OCI-LY3 (cell line): Measurements from ENCODE around the gene PROSER3.

Experiments used
- H2AFZ ChIP-seq: fragments of 200-600, 300-600 bp; shearing (Covaris generic); 2 replicates; pipeline ENCODE4 v1.6.0; 2014; ENCODE audit warnings: antibody characterized with exemption, low read depth, low read length
- H3K27ac ChIP-seq: fragments of 200-600, 300-600 bp; sonication (generic); 2 replicates; pipeline ENCODE4 v1.5.1; 2014; ENCODE audit warnings: mild to moderate bottlenecking, low read length, moderate library complexity, mixed read lengths
- H3K27me3 ChIP-seq: fragments of 200-600, 300-600 bp; sonication (generic); 2 replicates; pipeline ENCODE4 v1.6.1; 2014; ENCODE audit warnings: low read depth, low read length, mixed read lengths
- H3K36me3 ChIP-seq: fragments of 200-600, 300-600 bp; sonication (generic); replicated peaks from 2 replicates; pipeline ENCODE3; 2014; ENCODE audit warnings: low read depth, low read length, mixed read lengths
- H3K4me1 ChIP-seq: fragments of 300-600, 200-600 bp; sonication (generic); 2 replicates; pipeline ENCODE4 v1.6.1; 2014; ENCODE audit warnings: low read length, mixed read lengths
- H3K4me2 ChIP-seq: fragments of 200-600, 300-600 bp; sonication (generic); 2 replicates; pipeline ENCODE4 v1.6.1; 2014; ENCODE audit warnings: low read length, mixed read lengths
- H3K4me3 ChIP-seq: fragments of 300-600, 200-600 bp; sonication (generic); 2 replicates; pipeline ENCODE4 v1.5.1; 2014; ENCODE audit warnings: antibody characterized with exemption, mild to moderate bottlenecking, low read length, moderate library complexity
- H3K79me2 ChIP-seq: fragments of 300-600, 200-600 bp; shearing (Covaris generic); 2 replicates; pipeline ENCODE4 v1.6.1; 2014; ENCODE audit warnings: mild to moderate bottlenecking, low read length, mixed read lengths
- H3K9ac ChIP-seq: fragments of 300-600, 200-600 bp; shearing (Covaris generic); 2 replicates; pipeline ENCODE4 v1.6.0; 2014; ENCODE audit warnings: mild to moderate bottlenecking, low read length, moderate library complexity
- H3K9me3 ChIP-seq: fragments of 200-600, 300-600 bp; shearing (Covaris generic); 2 replicates; pipeline ENCODE4 v1.6.1; 2014; ENCODE audit warnings: low read length, mixed read lengths; ENCODE audit not compliant: insufficient read depth
- H4K20me1 ChIP-seq: fragments of 200-600, 300-600 bp; sonication (generic); 2 replicates; pipeline ENCODE4 v1.6.1; 2016; ENCODE audit warnings: low read length, mixed read lengths; ENCODE audit not compliant: insufficient read depth
- EZH2phosphoT487 ChIP-seq: fragments of 200-600 bp; shearing (Covaris generic); IDR thresholded peaks from 2 replicates; pipeline ENCODE4 v1.6.1; 2018; ENCODE audit warnings: antibody characterized with exemption, mixed run types, low read depth
- TF ChIP-seq, protein P1 (sequence below): fragments of 200-600, 300-600 bp; sonication (generic); IDR thresholded peaks from 2 replicates; pipeline ENCODE4 v1.5.1; 2014; ENCODE audit warnings: antibody characterized with exemption, low read length, low read depth

The PROSER3 gene

DNA sequence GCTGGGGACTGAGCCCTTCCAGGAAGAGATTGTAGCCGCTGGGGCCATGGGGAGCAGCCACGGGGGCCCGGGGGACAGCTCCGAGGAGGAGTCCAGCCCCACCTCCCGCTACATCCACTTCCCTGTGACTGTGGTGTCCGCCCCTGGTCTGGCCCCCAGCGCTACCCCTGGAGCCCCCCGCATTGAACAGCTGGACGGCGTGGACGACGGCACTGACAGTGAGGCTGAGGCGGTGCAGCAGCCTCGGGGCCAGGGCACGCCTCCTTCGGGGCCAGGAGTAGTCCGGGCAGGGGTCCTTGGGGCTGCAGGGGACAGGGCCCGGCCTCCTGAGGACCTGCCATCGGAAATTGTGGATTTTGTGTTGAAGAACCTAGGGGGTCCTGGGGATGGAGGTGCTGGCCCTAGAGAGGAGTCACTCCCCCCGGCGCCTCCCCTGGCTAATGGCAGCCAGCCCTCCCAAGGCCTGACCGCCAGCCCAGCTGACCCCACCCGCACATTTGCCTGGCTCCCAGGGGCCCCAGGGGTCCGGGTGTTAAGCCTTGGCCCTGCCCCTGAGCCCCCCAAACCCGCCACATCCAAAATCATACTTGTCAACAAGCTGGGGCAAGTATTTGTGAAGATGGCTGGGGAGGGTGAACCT, 25.3 kb upstream of the PROSER3 start:
- no peaks in the 10 kb centered on the region for H3K9me3 ChIP-seq
- no peak overlapping the region for H3K9ac ChIP-seq
- no peak overlapping the region for H3K4me2 ChIP-seq
- TF ChIP-seq EZH2phosphoT487, result no peak
- TF ChIP-seq, protein P1, sequence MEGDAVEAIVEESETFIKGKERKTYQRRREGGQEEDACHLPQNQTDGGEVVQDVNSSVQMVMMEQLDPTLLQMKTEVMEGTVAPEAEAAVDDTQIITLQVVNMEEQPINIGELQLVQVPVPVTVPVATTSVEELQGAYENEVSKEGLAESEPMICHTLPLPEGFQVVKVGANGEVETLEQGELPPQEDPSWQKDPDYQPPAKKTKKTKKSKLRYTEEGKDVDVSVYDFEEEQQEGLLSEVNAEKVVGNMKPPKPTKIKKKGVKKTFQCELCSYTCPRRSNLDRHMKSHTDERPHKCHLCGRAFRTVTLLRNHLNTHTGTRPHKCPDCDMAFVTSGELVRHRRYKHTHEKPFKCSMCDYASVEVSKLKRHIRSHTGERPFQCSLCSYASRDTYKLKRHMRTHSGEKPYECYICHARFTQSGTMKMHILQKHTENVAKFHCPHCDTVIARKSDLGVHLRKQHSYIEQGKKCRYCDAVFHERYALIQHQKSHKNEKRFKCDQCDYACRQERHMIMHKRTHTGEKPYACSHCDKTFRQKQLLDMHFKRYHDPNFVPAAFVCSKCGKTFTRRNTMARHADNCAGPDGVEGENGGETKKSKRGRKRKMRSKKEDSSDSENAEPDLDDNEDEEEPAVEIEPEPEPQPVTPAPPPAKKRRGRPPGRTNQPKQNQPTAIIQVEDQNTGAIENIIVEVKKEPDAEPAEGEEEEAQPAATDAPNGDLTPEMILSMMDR, result no peak
- no peaks in the 10 kb centered on the region for H3K79me2 ChIP-seq
- H3K4me1 ChIP-seq, result no peaks in the 10 kb centered on the region
- peaks cover 66% of the 10 kb centered on the region for H3K36me3 ChIP-seq
- H3K4me3 ChIP-seq, result no peak overlapping the region
- H4K20me1 ChIP-seq, result no peaks in the 10 kb centered on the region; the same call in 1 of the 2 replicates
- no peak overlapping the region for H3K27ac ChIP-seq
- H3K27me3 ChIP-seq, result no peaks in the 10 kb centered on the region
- H2AFZ ChIP-seq, result no peak overlapping the region

DNA sequence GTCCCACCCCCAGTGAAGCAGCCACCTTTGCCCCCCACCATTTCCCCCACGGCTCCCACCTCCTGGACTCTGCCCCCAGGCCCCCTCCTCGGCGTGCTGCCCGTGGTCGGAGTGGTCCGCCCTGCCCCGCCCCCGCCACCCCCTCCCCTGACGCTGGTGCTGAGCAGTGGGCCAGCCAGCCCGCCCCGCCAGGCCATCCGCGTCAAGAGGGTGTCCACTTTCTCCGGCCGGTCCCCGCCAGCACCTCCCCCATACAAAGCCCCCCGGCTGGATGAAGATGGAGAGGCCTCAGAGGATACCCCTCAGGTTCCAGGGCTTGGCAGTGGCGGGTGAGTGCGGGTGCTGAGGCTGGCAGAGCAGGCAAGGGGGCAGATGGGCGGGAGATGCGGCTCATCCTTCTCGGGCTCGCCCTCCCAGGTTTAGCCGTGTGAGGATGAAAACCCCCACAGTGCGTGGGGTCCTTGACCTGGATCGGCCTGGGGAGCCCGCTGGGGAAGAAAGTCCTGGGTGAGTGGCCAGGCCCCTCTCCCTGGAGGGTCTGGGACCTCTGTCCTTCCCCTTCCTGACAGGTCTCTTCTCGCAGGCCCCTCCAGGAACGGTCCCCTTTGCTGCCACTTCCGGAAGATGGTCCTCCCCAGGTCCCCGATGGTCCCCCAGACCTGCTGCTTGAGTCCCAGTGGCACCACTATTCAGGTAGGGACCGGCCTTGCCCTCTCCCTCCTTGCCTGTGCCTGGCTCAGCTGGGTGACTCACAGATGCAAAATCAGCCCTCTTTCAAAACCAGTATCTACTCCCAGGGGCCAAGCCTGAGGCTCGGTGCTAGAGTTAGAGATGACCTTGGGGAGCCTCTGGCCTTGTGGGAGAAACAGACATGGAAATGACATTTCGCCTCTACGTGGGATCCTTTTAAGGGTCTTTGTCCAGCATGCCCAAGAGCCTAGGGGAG, 24.5 kb upstream of the PROSER3 start:
- Histone ChIP-seq H3K9me3 (no peaks in the 10 kb centered on the region), H3K27ac (no peak overlapping the region), H3K36me3 (peaks cover 67% of the 10 kb centered on the region), H4K20me1 (no peaks in the 10 kb centered on the region; the same call in 1 of the 2 replicates), H3K4me3 (no peak overlapping the region), H3K27me3 (no peaks in the 10 kb centered on the region), H2AFZ (no peak overlapping the region), H3K79me2 (no peaks in the 10 kb centered on the region), H3K4me2 (no peak overlapping the region), H3K4me1 (no peaks in the 10 kb centered on the region), H3K9ac (no peak overlapping the region)
- TF ChIP-seq, protein P1, result no peak

DNA sequence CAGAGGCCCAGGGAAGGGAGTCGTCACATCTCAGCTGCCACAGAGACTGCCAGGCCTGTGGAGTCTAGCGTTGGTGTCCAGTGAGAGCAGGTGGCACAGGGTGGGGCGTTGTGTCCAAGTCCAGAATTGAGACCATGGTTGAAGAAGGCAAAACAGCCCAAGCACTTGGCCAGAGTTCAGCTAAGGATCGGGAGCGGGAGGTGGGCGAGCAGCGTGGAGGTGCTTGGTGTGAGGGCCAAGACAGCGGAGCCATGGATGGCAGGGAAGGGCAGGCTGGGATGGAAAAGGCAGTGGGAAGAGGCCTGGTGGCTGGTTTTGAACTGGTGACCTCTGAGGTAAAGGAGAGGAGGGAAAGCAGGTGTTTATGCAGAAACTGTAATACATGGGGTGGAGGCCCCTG, 23.7 kb upstream of the PROSER3 start:
- Histone ChIP-seq H3K9ac (no peak overlapping the region), H3K79me2 (no peaks in the 10 kb centered on the region), H4K20me1 (peaks cover 5% of the 10 kb centered on the region; the same call in 1 of the 2 replicates), H3K4me2 (no peak overlapping the region), H3K4me1 (no peaks in the 10 kb centered on the region), H3K27me3 (no peaks in the 10 kb centered on the region), H3K27ac (no peak overlapping the region), H2AFZ (no peak overlapping the region), H3K9me3 (no peaks in the 10 kb centered on the region), H3K36me3 (peaks cover 67% of the 10 kb centered on the region), H3K4me3 (no peak overlapping the region)
- TF ChIP-seq, protein P1, result no peak
- TF ChIP-seq EZH2phosphoT487, result no peak

DNA sequence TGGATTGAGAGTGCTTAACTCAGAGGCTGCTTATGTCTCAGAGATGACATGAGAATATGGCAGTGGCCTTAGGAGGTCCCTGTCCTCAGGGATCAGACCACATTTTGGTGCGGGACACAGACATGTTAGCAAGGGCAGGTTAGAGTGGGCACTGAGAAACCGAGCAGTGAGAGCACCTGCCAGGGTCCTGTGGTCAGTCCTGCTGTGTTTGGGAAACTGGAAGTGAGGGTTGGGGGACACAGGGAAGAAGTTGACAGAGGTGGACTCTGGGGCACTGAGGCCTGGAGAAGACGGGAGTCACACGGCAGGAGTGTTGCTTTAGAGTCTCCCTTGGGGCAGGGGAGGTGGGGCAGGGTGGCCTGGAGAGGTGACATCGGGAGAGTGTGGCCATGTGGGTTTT, 23.1 kb upstream of the PROSER3 start:
- Histone ChIP-seq H4K20me1 (peaks cover 7% of the 10 kb centered on the region; the same call in 1 of the 2 replicates), H3K36me3 (peaks cover 65% of the 10 kb centered on the region), H3K9me3 (no peaks in the 10 kb centered on the region), H3K27ac (no peak overlapping the region), H3K79me2 (no peaks in the 10 kb centered on the region), H3K4me2 (no peak overlapping the region), H2AFZ (no peak overlapping the region), H3K4me3 (no peak overlapping the region), H3K9ac (no peak overlapping the region), H3K27me3 (no peaks in the 10 kb centered on the region), H3K4me1 (peaks cover 3% of the 10 kb centered on the region)
- TF ChIP-seq EZH2phosphoT487, result no peak
- TF ChIP-seq, protein P1, result no peak
